ENCODE results near the gene RP9. TPM values are rescaled to one million over a fixed set of nuclear protein-coding genes. Genes with fewer than 3 reads are reported as not detected.

The RP9 gene
- total RNA-seq, 2 experiments from 2014 or later: 17.6 to 20.3 TPM

GRCh38 chr7:33145156-33145555 is 36.0 kb upstream of the RP9 start:
- peaks cover 14% of the 10 kb centered on the region for H3K36me3 Mint-ChIP-seq (ENCODE audit: low read depth)
- no peaks in the 10 kb centered on the region for H3K4me1 Mint-ChIP-seq (ENCODE audit: low read depth)
- H3K27me3 ChIP-seq (ENCODE audit: control insufficient read depth in 1 of 2, insufficient read depth in 2 of 2, low read length in 2 of 2): no peaks in the 10 kb centered on the region
- intact Hi-C loops (cut with DNase I, micrococcal nuclease): no loop called here
- TF ChIP-seq, protein P1, sequence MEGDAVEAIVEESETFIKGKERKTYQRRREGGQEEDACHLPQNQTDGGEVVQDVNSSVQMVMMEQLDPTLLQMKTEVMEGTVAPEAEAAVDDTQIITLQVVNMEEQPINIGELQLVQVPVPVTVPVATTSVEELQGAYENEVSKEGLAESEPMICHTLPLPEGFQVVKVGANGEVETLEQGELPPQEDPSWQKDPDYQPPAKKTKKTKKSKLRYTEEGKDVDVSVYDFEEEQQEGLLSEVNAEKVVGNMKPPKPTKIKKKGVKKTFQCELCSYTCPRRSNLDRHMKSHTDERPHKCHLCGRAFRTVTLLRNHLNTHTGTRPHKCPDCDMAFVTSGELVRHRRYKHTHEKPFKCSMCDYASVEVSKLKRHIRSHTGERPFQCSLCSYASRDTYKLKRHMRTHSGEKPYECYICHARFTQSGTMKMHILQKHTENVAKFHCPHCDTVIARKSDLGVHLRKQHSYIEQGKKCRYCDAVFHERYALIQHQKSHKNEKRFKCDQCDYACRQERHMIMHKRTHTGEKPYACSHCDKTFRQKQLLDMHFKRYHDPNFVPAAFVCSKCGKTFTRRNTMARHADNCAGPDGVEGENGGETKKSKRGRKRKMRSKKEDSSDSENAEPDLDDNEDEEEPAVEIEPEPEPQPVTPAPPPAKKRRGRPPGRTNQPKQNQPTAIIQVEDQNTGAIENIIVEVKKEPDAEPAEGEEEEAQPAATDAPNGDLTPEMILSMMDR (IDR thresholded peaks at IDR 0.05): no peak
- no peak overlapping the region for H3K27ac ChIP-seq (ENCODE audit: low read depth in 1 of 2, low read length in 2 of 2)
- H3K4me3 ChIP-seq (ENCODE audit: low read length): no peak overlapping the region
- peaks cover 0 to 5% of the 10 kb centered on the region in 2 experiments for H3K9me3 ChIP-seq (ENCODE audit: control insufficient read depth in 1 of 2, insufficient read depth in 1 of 2, low read length in 2 of 2)
- ChIA-PET POLR2A (no interaction called here), CTCF (no interaction called here)
- H3K27me3 Mint-ChIP-seq: no peaks in the 10 kb centered on the region
- ATAC-seq (ENCODE audit: poor library complexity) (no peak), DNase-seq (no peak)
- H3K36me3 ChIP-seq (ENCODE audit: insufficient read depth, low read length): no peaks in the 10 kb centered on the region
- H3K27ac Mint-ChIP-seq: no peak overlapping the region
- H3K4me1 ChIP-seq (ENCODE audit: insufficient read depth, low read length): no peaks in the 10 kb centered on the region
- no peak overlapping the region for H3K4me3 Mint-ChIP-seq
- H3K9me3 Mint-ChIP-seq: peaks cover 5% of the 10 kb centered on the region

- H3K36me3 ChIP-seq (ENCODE audit: insufficient read depth, low read length): no peaks in the 10 kb centered on the region
- no peak overlapping the region for H3K27ac ChIP-seq (ENCODE audit: low read depth in 1 of 2, low read length in 2 of 2)
- intact Hi-C loops (cut with DNase I, micrococcal nuclease): no loop called here
- no peaks in the 10 kb centered on the region for H3K4me1 ChIP-seq (ENCODE audit: insufficient read depth, low read length)
- TF ChIP-seq, protein P1 (IDR thresholded peaks at IDR 0.05): no peak
- CTCF ChIA-PET: no interaction called here
- POLR2A ChIA-PET: no interaction called here
- H3K27me3 ChIP-seq (ENCODE audit: control insufficient read depth in 1 of 2, insufficient read depth in 2 of 2, low read length in 2 of 2): no peaks in the 10 kb centered on the region
- Mint-ChIP-seq H3K4me3 (no peak overlapping the region), H3K4me1 (ENCODE audit: low read depth) (peaks cover 5% of the 10 kb centered on the region), H3K9me3 (peaks cover 5% of the 10 kb centered on the region), H3K27ac (no peak overlapping the region), H3K36me3 (ENCODE audit: low read depth) (peaks cover 20% of the 10 kb centered on the region), H3K27me3 (no peaks in the 10 kb centered on the region)
- ATAC-seq (ENCODE audit: poor library complexity) (no peak), DNase-seq (no peak)
- peaks cover 0 to 5% of the 10 kb centered on the region in 2 experiments for H3K9me3 ChIP-seq (ENCODE audit: control insufficient read depth in 1 of 2, insufficient read depth in 1 of 2, low read length in 2 of 2)
- H3K4me3 ChIP-seq (ENCODE audit: low read length): no peak overlapping the region
These were observed 35.0 kb upstream of the RP9 start for GRCh38 chr7:33143996-33144718.

GRCh38 chr7:33142585-33142984 is 33.4 kb upstream of the RP9 start:
- Histone ChIP-seq H3K4me1 (ENCODE audit: insufficient read depth, low read length) (no peaks in the 10 kb centered on the region), H3K9me3 (ENCODE audit: control insufficient read depth in 1 of 2, insufficient read depth in 1 of 2, low read length in 2 of 2) (peaks cover 0 to 5% of the 10 kb centered on the region in 2 experiments), H3K36me3 (ENCODE audit: insufficient read depth, low read length) (no peaks in the 10 kb centered on the region), H3K27me3 (ENCODE audit: control insufficient read depth in 1 of 2, insufficient read depth in 2 of 2, low read length in 2 of 2) (no peaks in the 10 kb centered on the region), H3K27ac (ENCODE audit: low read depth in 1 of 2, low read length in 2 of 2) (no peak overlapping the region), H3K4me3 (ENCODE audit: low read length) (no peak overlapping the region)
- POLR2A ChIA-PET: no interaction called here
- DNase-seq: no peak
- Mint-ChIP-seq H3K27me3 (no peaks in the 10 kb centered on the region), H3K36me3 (ENCODE audit: low read depth) (peaks cover 20% of the 10 kb centered on the region), H3K9me3 (peaks cover 5% of the 10 kb centered on the region), H3K4me3 (no peak overlapping the region), H3K4me1 (ENCODE audit: low read depth) (peaks cover 7% of the 10 kb centered on the region), H3K27ac (no peak overlapping the region)
- TF ChIP-seq, protein P1 (IDR thresholded peaks at IDR 0.05): no peak
- no peak for ATAC-seq (ENCODE audit: poor library complexity)
- intact Hi-C loops (cut with DNase I, micrococcal nuclease): no loop called here
- CTCF ChIA-PET: no interaction called here
